K562 (cell line): ENCODE data around the gene ZNF616. TPM values are rescaled to one million over a fixed set of nuclear protein-coding genes. Genes with fewer than 3 reads are reported as not detected.

Experiments used
- ATAC-seq: fragments of 200-7000 bp; cut with Tn5 transposase; 3 replicates; pipeline ENCODE4 v1.9.1; 2020; ENCODE audit warnings: moderate library complexity
- BruUV-seq: library from RNA; stranded (reverse); fragments of 400-500 nt; replicated peaks from 2 replicates; lab custom pipeline; 2021; lab: Mats Ljungman, UMichigan
- CTCF ChIA-PET: fragments of 300-600 bp; formaldehyde crosslinking; extraction: SDS; loops from one replicate; lab custom pipeline; 2021; ENCODE audit warnings: low intra/inter-chr PET ratio; lab: Yijun Ruan, JAX
- POLR2A ChIA-PET: fragments of 300-600, 350-650 bp; sonication (Branson Sonifier 250); formaldehyde crosslinking; extraction: SDS; loops from one replicate; lab custom pipeline; 2021; ENCODE audit warnings: antibody characterized with exemption, inconsistent platforms; lab: Yijun Ruan, JAX
- DNase-seq, 4 experiments: peaks; one replicate each; pipeline versions ENCODE4 v3.0.0 to v3.0.0-alpha.2; 2011 to 2018; ENCODE audit warnings: low spot score in 3 of 4, mixed read lengths in 3 of 4; ENCODE audit errors: extremely low read depth in 1 of 4
- FAIRE-seq: peaks from 2 replicates; lab custom pipeline; 2011; peaks lifted over from hg19 to GRCh38; lab: Jason Lieb, UNC
- H2AFZ ChIP-seq: 2 replicates; pipeline ENCODE4 v1.6.0; 2011; ENCODE audit warnings: low read depth, low read length, control low read depth, inconsistent platforms
- H3K27ac ChIP-seq: fragments of 200-600 bp; 3 replicates; pipeline ENCODE4 v1.8.0; 2011; ENCODE audit warnings: low read depth, mild to moderate bottlenecking, control low read depth, inconsistent platforms, low read length, moderate library complexity, mixed read lengths; ENCODE audit errors: extremely low read depth
- H3K27me3 ChIP-seq, 2 experiments: fragments of 300-600 bp in 1 of 2; 2 replicates in 1 of 2; 3 replicates in 1 of 2; pipeline versions ENCODE4 v1.6.0 to v1.8.0; 2011; ENCODE audit warnings: inconsistent platforms in 2 of 2, low read length in 2 of 2, mild to moderate bottlenecking in 1 of 2, mixed read lengths in 1 of 2, moderate library complexity in 1 of 2; ENCODE audit not compliant: control insufficient read depth in 2 of 2, insufficient read depth in 2 of 2
- H3K36me3 ChIP-seq: fragments of 300-600 bp; 3 replicates; pipeline ENCODE4 v1.8.0; 2011; ENCODE audit warnings: mild to moderate bottlenecking, low read length, inconsistent platforms; ENCODE audit not compliant: control insufficient read depth, insufficient read depth
- H3K4me1 ChIP-seq, 2 experiments: fragments of 200-600 bp in 1 of 2; replicated peaks in 1 of 2; 2 replicates in 1 of 2; 3 replicates in 1 of 2; pipeline versions ENCODE4 v1.5.1 to v1.8.0; 2011; ENCODE audit warnings: inconsistent platforms in 2 of 2, low read length in 2 of 2, mild to moderate bottlenecking in 1 of 2, mixed read lengths in 1 of 2, moderate library complexity in 1 of 2; ENCODE audit not compliant: control insufficient read depth in 2 of 2, insufficient read depth in 2 of 2
- H3K4me2 ChIP-seq: 2 replicates; pipeline ENCODE4 v1.6.1; 2011; ENCODE audit warnings: low read length, control low read depth, inconsistent platforms, mixed read lengths; ENCODE audit not compliant: insufficient read depth
- H3K4me3 ChIP-seq: fragments of 200-600 bp; sonication (generic), shearing (Covaris generic); 2 replicates; pipeline ENCODE4 v1.5.1; 2016; ENCODE audit warnings: control low read depth, inconsistent platforms
- H3K79me2 ChIP-seq: fragments of 200-600 bp; 3 replicates; pipeline ENCODE4 v1.8.0; 2011; ENCODE audit warnings: low read length, inconsistent platforms; ENCODE audit not compliant: control insufficient read depth, insufficient read depth
- H3K9ac ChIP-seq, 2 experiments: 2 replicates each; pipeline versions ENCODE4 v1.6.0 to v1.6.1; 2011; ENCODE audit warnings: low read depth in 2 of 2, low read length in 2 of 2, control low read depth in 1 of 2, inconsistent platforms in 1 of 2, mild to moderate bottlenecking in 1 of 2, mixed read lengths in 1 of 2; ENCODE audit not compliant: insufficient read depth in 1 of 2
- H3K9me1 ChIP-seq: one replicate; pipeline ENCODE4 v1.6.0; 2011; ENCODE audit warnings: inconsistent platforms, mild to moderate bottlenecking, low read length, moderate library complexity; ENCODE audit not compliant: control insufficient read depth, insufficient read depth
- H3K9me3 ChIP-seq: replicated peaks from 2 replicates; pipeline ENCODE4 v1.5.1; 2011; ENCODE audit warnings: low read depth, low read length, inconsistent platforms; ENCODE audit not compliant: control insufficient read depth, insufficient read depth
- H4K20me1 ChIP-seq: replicated peaks from 2 replicates; pipeline ENCODE4 v1.6.1; 2011; ENCODE audit warnings: low read length, inconsistent platforms, mixed read lengths; ENCODE audit not compliant: control insufficient read depth, insufficient read depth
- ELF1 ChIP-seq: fragments of 200-800 bp; sonication (Bioruptor generic); IDR thresholded peaks from 2 replicates; pipeline ENCODE4 v1.6.1; 2016; ENCODE audit warnings: missing genetic modification characterization, missing compliant biosample characterization
- FOXA3 ChIP-seq, 2 experiments: fragments of 450-650 bp in 1 of 2; sonication (generic) in 1 of 2; formaldehyde crosslinking; IDR thresholded peaks in 1 of 2; conservative IDR thresholded peaks in 1 of 2; 2 replicates each; pipeline versions ENCODE4 v1.4.0 to v1.8.0; 2020 to 2022; ENCODE audit warnings: mild to moderate bottlenecking in 2 of 2, missing genetic modification reagents in 1 of 2
- FOXK2 ChIP-seq, 2 experiments: fragments of 450-650 bp; IDR thresholded peaks in 1 of 2; conservative IDR thresholded peaks in 1 of 2; 2 replicates each; pipeline ENCODE4 v1.6.1; 2016; ENCODE audit warnings: low read depth in 2 of 2, mild to moderate bottlenecking in 1 of 2
- GABPA ChIP-seq: fragments of 200-800 bp; sonication (Bioruptor generic); conservative IDR thresholded peaks from 2 replicates; pipeline ENCODE4 v1.6.1; 2016; ENCODE audit warnings: low read depth, missing genetic modification characterization, missing compliant biosample characterization
- NR2C2 ChIP-seq, 2 experiments: fragments of 200-800 bp in 1 of 2; sonication (Bioruptor generic) in 1 of 2; sonication (generic) in 1 of 2; formaldehyde crosslinking in 1 of 2; IDR thresholded peaks; 2 replicates each; pipeline versions ENCODE4 v1.6.1 to v1.8.0; 2016 to 2022; ENCODE audit warnings: mild to moderate bottlenecking in 1 of 2, missing compliant biosample characterization in 1 of 2, missing genetic modification characterization in 1 of 2, missing genetic modification reagents in 1 of 2
- PRPF4 ChIP-seq: fragments of 200-400 bp; formaldehyde crosslinking; IDR thresholded peaks from one replicate; pipeline ENCODE4 v1.6.1; 2017; ENCODE audit warnings: low read length, low read depth, mild to moderate bottlenecking; ENCODE audit not compliant: insufficient read depth, poor library complexity, severe bottlenecking
- ZBTB7A ChIP-seq: IDR thresholded peaks from 2 replicates; pipeline ENCODE4 v1.6.1; 2011; ENCODE audit warnings: low read depth, mild to moderate bottlenecking, low read length, moderate library complexity, borderline replicate concordance; ENCODE audit not compliant: control insufficient read depth
- WGBS: fragments of 100-300 bp; shearing (Covaris generic); methylation state at CpG from one replicate; pipeline ENCODE4 v1.1.6; 2016; ENCODE audit warnings: low coverage, mixed read lengths; ENCODE audit not compliant: insufficient coverage; ENCODE audit errors: missing lambda C conversion rate; 5-methylcytosine and 5-hydroxymethylcytosine counted together
- in situ Hi-C: fragments of 300-500 bp; cut with MboI; formaldehyde crosslinking; loops from 4 replicates; pipeline ENCODE4 v1.15.0; 2018; ENCODE audit warnings: inconsistent platforms, mixed read lengths
- intact Hi-C: fragments of 100-400 bp; cut with micrococcal nuclease; formaldehyde crosslinking; loops from 2 replicates; pipeline ENCODE4 v1.14.2; 2022
- polyA plus RNA-seq, 8 experiments: library from polyadenylated mRNA; depleted of rRNA in 4 of 8; stranded (reverse) in 5 of 8; unstranded in 3 of 8; fragments of >200 nt; fragmentation: Nextera tagmentation in 2 of 8; fragmentation: Illumina TruSeq in 1 of 8; extraction: Ambion mirVana in 2 of 8; extraction: Trizol in 1 of 8; gene quantifications; 2 replicates each; pipeline versions ENCODE4 v1.2.1 to v1.2.3, GENCODE V29; 2011 to 2014; ENCODE audit warnings: inconsistent platforms in 1 of 8, missing spikeins in 1 of 8
- total RNA-seq, 7 experiments: library from RNA; depleted of rRNA in 6 of 7; stranded (reverse); fragments of >200 nt in 6 of 7; fragmentation: Illumina TruSeq in 2 of 7; extraction: Trizol in 2 of 7; gene quantifications; 2 replicates each; pipeline versions ENCODE4 v1.2.1 to v1.2.3, GENCODE V29; 2011 to 2021; ENCODE audit warnings: low replicate concordance in 1 of 7
- TF ChIP-seq, protein P1 (sequence below), 2 experiments: IDR thresholded peaks; 2 replicates each; pipeline ENCODE4 v1.6.1; 2011; ENCODE audit warnings: borderline replicate concordance in 1 of 2, control low read depth in 1 of 2, low read depth in 1 of 2, low read length in 1 of 2, mild to moderate bottlenecking in 1 of 2, mixed read lengths in 1 of 2, moderate library complexity in 1 of 2; ENCODE audit not compliant: insufficient read depth in 1 of 2, insufficient read length in 1 of 2, poor library complexity in 1 of 2, severe bottlenecking in 1 of 2; ENCODE audit errors: extremely low read depth in 1 of 2
- TF ChIP-seq, protein P2 (sequence below), 2 experiments: fragments of 450-650 bp in 1 of 2; sonication (generic) in 1 of 2; formaldehyde crosslinking in 1 of 2; IDR thresholded peaks in 1 of 2; conservative IDR thresholded peaks in 1 of 2; 2 replicates each; pipeline versions ENCODE4 v1.6.1 to v1.8.1; 2016 to 2023; ENCODE audit warnings: mild to moderate bottlenecking in 2 of 2, moderate library complexity in 2 of 2, inconsistent platforms in 1 of 2, missing genetic modification reagents in 1 of 2
- TF ChIP-seq, protein P3 (sequence below): sonication (generic); formaldehyde crosslinking; IDR thresholded peaks from 2 replicates; pipeline ENCODE4 v1.9.0; 2022; ENCODE audit warnings: mild to moderate bottlenecking, missing genetic modification reagents

Gene ZNF616
- total and polyA plus RNA-seq, 9 of the 15 experiments (the other 6 are each of a cell fraction or from before 2014, with no cell fraction given) = 3.4 to 13.0 (median 6.7) TPM

DNA sequence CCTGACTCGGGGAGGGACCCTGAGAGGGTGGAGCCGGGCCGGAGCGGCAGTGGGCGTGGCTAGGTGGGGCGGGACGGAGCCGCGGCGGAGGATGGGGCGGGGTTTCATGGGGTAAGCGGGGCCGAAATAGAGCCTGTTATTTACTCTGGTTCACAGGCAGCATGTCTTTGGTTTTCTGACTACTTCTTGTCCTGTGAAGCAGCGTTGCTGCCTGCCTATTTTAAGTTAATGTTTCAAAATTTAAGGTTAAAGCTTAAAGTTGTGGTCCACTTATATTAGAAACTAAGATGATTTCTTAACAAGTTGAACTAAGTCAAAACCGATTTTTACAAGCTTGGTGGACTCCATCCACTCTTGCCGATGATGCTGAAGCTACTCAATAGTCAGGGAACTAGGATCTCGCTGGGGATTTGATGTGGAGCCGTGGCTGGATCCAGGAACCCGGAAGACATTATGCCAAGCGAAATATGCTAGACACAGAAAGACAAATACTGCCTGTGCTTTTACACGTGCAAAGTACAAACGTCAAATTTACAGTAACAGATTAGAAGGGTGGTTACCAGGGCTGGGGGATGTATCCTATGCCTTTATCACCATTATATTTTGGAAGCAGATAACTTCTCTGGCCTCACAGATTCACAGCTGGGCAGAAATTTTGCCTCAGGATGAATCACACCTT is 433 bp upstream of the ZNF616 start:
- in situ Hi-C loops = no loop called here
- Histone ChIP-seq H3K79me2 (peaks cover 36% of the 10 kb centered on the region), H3K9ac (no peak overlapping the region), H3K27ac (no peak overlapping the region), H3K4me3 (peak overlapping the region; percentile 76), H3K4me1 (peaks cover 12% of the 10 kb centered on the region in 2 experiments; a peak in 4 of 5 replicates), H3K9me1 (no peaks in the 10 kb centered on the region), H3K4me2 (peak overlapping the region; percentile 52), H4K20me1 (no peaks in the 10 kb centered on the region), H3K36me3 (0 out of 3 replicates have a peak, but pooled peaks cover 7% of the 10 kb centered on the region), H3K9me3 (peaks cover 13% of the 10 kb centered on the region), H3K27me3 (no peaks in the 10 kb centered on the region), H2AFZ (peak overlapping the region; percentile 89)
- no TSS peak for BruUV-seq
- ChIA-PET POLR2A (no interaction called here), CTCF (interaction anchor here (1.4 kb wide), 1 partner anchor 98 kb away, joined by 6 read pairs; no protein-coding TSS in a partner anchor)
- peak; percentile 98 for ATAC-seq
- TF ChIP-seq, protein P1, sequence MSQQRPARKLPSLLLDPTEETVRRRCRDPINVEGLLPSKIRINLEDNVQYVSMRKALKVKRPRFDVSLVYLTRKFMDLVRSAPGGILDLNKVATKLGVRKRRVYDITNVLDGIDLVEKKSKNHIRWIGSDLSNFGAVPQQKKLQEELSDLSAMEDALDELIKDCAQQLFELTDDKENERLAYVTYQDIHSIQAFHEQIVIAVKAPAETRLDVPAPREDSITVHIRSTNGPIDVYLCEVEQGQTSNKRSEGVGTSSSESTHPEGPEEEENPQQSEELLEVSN (IDR thresholded peaks at IDR 0.05; ENCODE audit: borderline replicate concordance in 1 of 2, extremely low read depth in 1 of 2, insufficient read depth in 1 of 2, insufficient read length in 1 of 2, low read depth in 1 of 2, low read length in 1 of 2, poor library complexity in 1 of 2, severe bottlenecking in 1 of 2) = peak in 1 of 2 experiments; percentile 4
- TF ChIP-seq ZBTB7A = peak; percentile 81; the same call in 1 of the 2 replicates
- TF ChIP-seq, protein P2, sequence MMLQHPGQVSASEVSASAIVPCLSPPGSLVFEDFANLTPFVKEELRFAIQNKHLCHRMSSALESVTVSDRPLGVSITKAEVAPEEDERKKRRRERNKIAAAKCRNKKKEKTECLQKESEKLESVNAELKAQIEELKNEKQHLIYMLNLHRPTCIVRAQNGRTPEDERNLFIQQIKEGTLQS (IDR thresholded peaks at IDR 0.05) = no peak
- TF ChIP-seq, protein P2 (CRISPR knock-in tag; conservative IDR thresholded peaks at IDR 0.05) = no peak
- TF ChIP-seq ELF1 (tag) = peak; percentile 1; the same call in 1 of the 2 replicates
- TF ChIP-seq PRPF4 = no peak
- TF ChIP-seq NR2C2 (CRISPR knock-in tag; IDR thresholded peaks at IDR 0.05) = no peak
- peak; percentile 54 for TF ChIP-seq NR2C2 (tag; IDR thresholded peaks at IDR 0.05)
- TF ChIP-seq FOXK2 (conservative IDR thresholded peaks at IDR 0.05 in 1 of 2, IDR thresholded peaks at IDR 0.05 in 1 of 2; ENCODE audit: low read depth in 2 of 2) = 0 out of 4 replicates have a peak, but pooled peaks of 1 of the 2 experiments have one; percentile 9
- peak in 1 of 2 experiments; percentile 39; a peak in 1 of 4 replicates for TF ChIP-seq FOXA3 (CRISPR knock-in tag; conservative IDR thresholded peaks at IDR 0.05 in 1 of 2, IDR thresholded peaks at IDR 0.05 in 1 of 2)
- TF ChIP-seq, protein P3, sequence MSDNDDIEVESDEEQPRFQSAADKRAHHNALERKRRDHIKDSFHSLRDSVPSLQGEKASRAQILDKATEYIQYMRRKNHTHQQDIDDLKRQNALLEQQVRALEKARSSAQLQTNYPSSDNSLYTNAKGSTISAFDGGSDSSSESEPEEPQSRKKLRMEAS (CRISPR knock-in tag) = no peak
- peak; percentile 76 for TF ChIP-seq GABPA
- peak in 3 of 4 experiments; percentile 98 to 99 (median 98) for DNase-seq
- WGBS = 13% methylated on average over 22 of the region's 22 CpGs
- intact Hi-C loops = loop anchor here (5.0 kb wide), 1 partner anchor 47 kb away; no protein-coding TSS in a partner anchor
- peak; percentile 42 for FAIRE-seq
